Trophoblast cell (in vitro differentiated cells and primary cell): ENCODE results near the gene ATXN1.
A peak's percentile ranks its signal among the peaks of the same experiment; 100 is the strongest.

Experiments used
- DNase-seq, 2 donors: peaks; one replicate each; pipeline ENCODE4 v3.0.0-alpha.2; 2016
- H2AFZ ChIP-seq: 2 replicates; pipeline ENCODE4 v1.6.1; 2013; ENCODE audit warnings: low read length, moderate library complexity, mild to moderate bottlenecking; ENCODE audit not compliant: insufficient read depth, poor library complexity
- H2AK5ac ChIP-seq: 2 replicates; pipeline ENCODE4 v1.6.1; 2013; ENCODE audit warnings: mild to moderate bottlenecking, low read length
- H2BK120ac ChIP-seq: 2 replicates; pipeline ENCODE4 v1.6.1; 2013; ENCODE audit warnings: low read length, mild to moderate bottlenecking, moderate library complexity; ENCODE audit not compliant: insufficient read depth, poor library complexity
- H2BK12ac ChIP-seq: 2 replicates; pipeline ENCODE4 v1.6.1; 2013; ENCODE audit warnings: mild to moderate bottlenecking, low read length, moderate library complexity
- H2BK5ac ChIP-seq: 2 replicates; pipeline ENCODE4 v1.6.1; 2013; ENCODE audit warnings: low read length, low read depth, moderate library complexity, mild to moderate bottlenecking; ENCODE audit not compliant: poor library complexity
- H3K14ac ChIP-seq: 2 replicates; pipeline ENCODE4 v1.6.1; 2013; ENCODE audit warnings: mild to moderate bottlenecking, low read length
- H3K18ac ChIP-seq: 2 replicates; pipeline ENCODE4 v1.6.1; 2013; ENCODE audit warnings: mild to moderate bottlenecking, low read length
- H3K23ac ChIP-seq: 2 replicates; pipeline ENCODE4 v1.6.1; 2013; ENCODE audit warnings: low read length
- H3K27ac ChIP-seq: 2 replicates; pipeline ENCODE4 v1.5.1; 2013; ENCODE audit warnings: low read depth, mild to moderate bottlenecking, inconsistent platforms, low read length, moderate library complexity
- H3K27me3 ChIP-seq: 2 replicates; pipeline ENCODE4 v1.6.1; 2013; ENCODE audit warnings: inconsistent platforms, mild to moderate bottlenecking, low read length, moderate library complexity; ENCODE audit not compliant: insufficient read depth
- H3K36me3 ChIP-seq, 2 experiments: 1 replicate in 1 of 2; 2 replicates in 1 of 2; pipeline ENCODE4 v1.6.1; 2013; ENCODE audit warnings: low read length in 2 of 2, mild to moderate bottlenecking in 2 of 2, moderate library complexity in 1 of 2; ENCODE audit not compliant: insufficient read depth in 2 of 2, control insufficient read depth in 1 of 2
- H3K4ac ChIP-seq: 2 replicates; pipeline ENCODE4 v1.6.1; 2013; ENCODE audit warnings: low read depth, mild to moderate bottlenecking, low read length, moderate library complexity
- H3K4me1 ChIP-seq, 2 experiments: 1 replicate in 1 of 2; 2 replicates in 1 of 2; pipeline ENCODE4 v1.6.1; 2013; ENCODE audit warnings: low read length in 2 of 2, mild to moderate bottlenecking in 2 of 2, moderate library complexity in 1 of 2; ENCODE audit not compliant: insufficient read depth in 2 of 2, control insufficient read depth in 1 of 2
- H3K4me2 ChIP-seq: 2 replicates; pipeline ENCODE4 v1.6.1; 2013; ENCODE audit warnings: inconsistent platforms, mild to moderate bottlenecking, low read length, moderate library complexity
- H3K4me3 ChIP-seq: 2 replicates; pipeline ENCODE4 v1.5.1; 2013; ENCODE audit warnings: mild to moderate bottlenecking, low read depth, low read length, inconsistent platforms
- H3K79me1 ChIP-seq: one replicate; pipeline ENCODE4 v1.6.1; 2013; ENCODE audit warnings: low read length
- H3K79me2 ChIP-seq: 2 replicates; pipeline ENCODE4 v1.6.1; 2013; ENCODE audit warnings: low read length, mild to moderate bottlenecking; ENCODE audit not compliant: control insufficient read depth, insufficient read depth, poor library complexity
- H3K9ac ChIP-seq: 2 replicates; pipeline ENCODE4 v1.6.1; 2013; ENCODE audit warnings: mild to moderate bottlenecking, low read length
- H3K9me3 ChIP-seq: 2 replicates; pipeline ENCODE4 v1.6.1; 2013; ENCODE audit warnings: low read depth, mild to moderate bottlenecking, control low read depth, inconsistent platforms, low read length; ENCODE audit not compliant: insufficient read depth
- H4K12ac ChIP-seq: 2 replicates; pipeline ENCODE4 v1.6.1; 2013; ENCODE audit warnings: low read depth, mild to moderate bottlenecking, low read length, moderate library complexity
- H4K8ac ChIP-seq: 2 replicates; pipeline ENCODE4 v1.6.1; 2013; ENCODE audit warnings: low read depth, mild to moderate bottlenecking, low read length, moderate library complexity
- H4K91ac ChIP-seq: one replicate; pipeline ENCODE4 v1.6.1; 2013; ENCODE audit warnings: low read depth, mild to moderate bottlenecking, low read length, moderate library complexity
- WGBS: extraction: QIAGEN DNeasy Blood & Tissue Kit; methylation state at CpG from one replicate; pipeline ENCODE4 v1.1.7; 2013; ENCODE audit warnings: missing lambda C conversion rate; ENCODE audit not compliant: insufficient read length, insufficient coverage; ENCODE audit errors: extremely low coverage; 5-methylcytosine and 5-hydroxymethylcytosine counted together

ATXN1 gene

GRCh38 chr6:16751251-16751946 lies 9.9 kb downstream of the ATXN1 start:
- Histone ChIP-seq H3K9me3 (no peaks in the 10 kb centered on the region), H4K12ac (no peak overlapping the region), H3K4me3 (no peak overlapping the region), H3K9ac (no peak overlapping the region), H3K14ac (no peak overlapping the region), H2AFZ (no peak overlapping the region), H3K23ac (no peak overlapping the region), H3K79me1 (no peaks in the 10 kb centered on the region), H3K4me1 (peaks cover 0 to 6% of the 10 kb centered on the region in 2 experiments), H2BK5ac (no peak overlapping the region), H3K27me3 (no peaks in the 10 kb centered on the region), H2BK120ac (no peak overlapping the region), H3K79me2 (no peaks in the 10 kb centered on the region), H3K36me3 (no peaks in the 10 kb centered on the region), H3K4ac (no peak overlapping the region), H4K91ac (no peak overlapping the region), H2AK5ac (no peak overlapping the region), H2BK12ac (no peak overlapping the region), H3K4me2 (no peak overlapping the region), H3K18ac (no peak overlapping the region), H4K8ac (no peak overlapping the region), H3K27ac (no peak overlapping the region)
- no peak for DNase-seq
- no CpG with 5 or more reads among the region's 2 CpGs for WGBS

- H4K8ac ChIP-seq, result no peak overlapping the region
- no peak overlapping the region for H2BK12ac ChIP-seq
- no peaks in the 10 kb centered on the region for H3K79me1 ChIP-seq
- H3K27me3 ChIP-seq, result no peaks in the 10 kb centered on the region
- no peak overlapping the region for H3K4me2 ChIP-seq
- H3K4me1 ChIP-seq, result peaks cover 0 to 6% of the 10 kb centered on the region in 2 experiments
- H2BK120ac ChIP-seq, result no peak overlapping the region
- H2AK5ac ChIP-seq, result no peak overlapping the region
- no peaks in the 10 kb centered on the region for H3K9me3 ChIP-seq
- DNase-seq, result peak in 1 of 2 donors; percentile 50
- no peaks in the 10 kb centered on the region for H3K79me2 ChIP-seq
- H4K91ac ChIP-seq, result no peak overlapping the region
- H2BK5ac ChIP-seq, result no peak overlapping the region
- H4K12ac ChIP-seq, result no peak overlapping the region
- no peak overlapping the region for H3K27ac ChIP-seq
- H3K4ac ChIP-seq, result no peak overlapping the region
- no peak overlapping the region for H3K4me3 ChIP-seq
- WGBS, result no CpG with 5 or more reads among the region's 5 CpGs
- H3K23ac ChIP-seq, result no peak overlapping the region
- no peak overlapping the region for H3K18ac ChIP-seq
- H2AFZ ChIP-seq, result no peak overlapping the region
- H3K14ac ChIP-seq, result no peak overlapping the region
- no peaks in the 10 kb centered on the region for H3K36me3 ChIP-seq
- no peak overlapping the region for H3K9ac ChIP-seq
Observed at GRCh38 chr6:16750566-16750965, 10.7 kb downstream of the ATXN1 start.

GRCh38 chr6:16749516-16750485 lies 11.5 kb downstream of the ATXN1 start:
- peaks cover 0 to 6% of the 10 kb centered on the region in 2 experiments for H3K4me1 ChIP-seq
- H2AFZ ChIP-seq, result no peak overlapping the region
- H4K8ac ChIP-seq, result no peak overlapping the region
- H3K18ac ChIP-seq, result no peak overlapping the region
- no peak overlapping the region for H2BK120ac ChIP-seq
- H3K79me2 ChIP-seq, result no peaks in the 10 kb centered on the region
- H3K36me3 ChIP-seq, result no peaks in the 10 kb centered on the region
- no peaks in the 10 kb centered on the region for H3K9me3 ChIP-seq
- H3K79me1 ChIP-seq, result no peaks in the 10 kb centered on the region
- H2BK12ac ChIP-seq, result no peak overlapping the region
- no peak for DNase-seq
- H3K4ac ChIP-seq, result no peak overlapping the region
- H2BK5ac ChIP-seq, result no peak overlapping the region
- H3K9ac ChIP-seq, result no peak overlapping the region
- H2AK5ac ChIP-seq, result no peak overlapping the region
- H4K12ac ChIP-seq, result no peak overlapping the region
- H3K4me3 ChIP-seq, result no peak overlapping the region
- H3K4me2 ChIP-seq, result no peak overlapping the region
- no peaks in the 10 kb centered on the region for H3K27me3 ChIP-seq
- H3K27ac ChIP-seq, result no peak overlapping the region
- no peak overlapping the region for H4K91ac ChIP-seq
- no peak overlapping the region for H3K14ac ChIP-seq
- WGBS, result no CpG with 5 or more reads among the region's 10 CpGs
- no peak overlapping the region for H3K23ac ChIP-seq

GRCh38 chr6:16748025-16748319 lies 13.3 kb downstream of the ATXN1 start:
- Histone ChIP-seq H3K9ac (no peak overlapping the region), H3K36me3 (peaks cover 1 to 4% of the 10 kb centered on the region in 2 experiments), H2BK5ac (no peak overlapping the region), H2AK5ac (no peak overlapping the region), H3K27me3 (no peaks in the 10 kb centered on the region), H3K14ac (no peak overlapping the region), H4K12ac (no peak overlapping the region), H3K4me1 (peaks cover 3 to 8% of the 10 kb centered on the region in 2 experiments), H3K18ac (no peak overlapping the region), H4K8ac (no peak overlapping the region), H2AFZ (no peak overlapping the region), H3K4me2 (no peak overlapping the region), H2BK12ac (no peak overlapping the region), H2BK120ac (no peak overlapping the region), H3K4me3 (no peak overlapping the region), H3K27ac (no peak overlapping the region), H3K79me2 (no peaks in the 10 kb centered on the region), H3K9me3 (no peaks in the 10 kb centered on the region), H3K79me1 (no peaks in the 10 kb centered on the region), H3K23ac (no peak overlapping the region), H4K91ac (no peak overlapping the region), H3K4ac (no peak overlapping the region)
- WGBS, result no CpG with 5 or more reads among the region's 2 CpGs
- DNase-seq, result no peak
